Stimulated activated CD8-positive, alpha-beta memory T cell treated with anti-CD3 and anti-CD28 coated beads, Interleukin-15, amount 100 ng/mL, for 24 hours (primary cell): ENCODE results near the gene SERPINB1.
"Not testable (repeated sequence)": the region's sequence is repeated elsewhere in the genome, so short reads cannot be mapped to it uniquely, and the experiment has no call there.

Experiments
- DNase-seq: peaks from one replicate; pipeline ENCODE4 v3.0.0-alpha.2; 2020; ENCODE audit warnings: low read depth

Gene SERPINB1

DNA sequence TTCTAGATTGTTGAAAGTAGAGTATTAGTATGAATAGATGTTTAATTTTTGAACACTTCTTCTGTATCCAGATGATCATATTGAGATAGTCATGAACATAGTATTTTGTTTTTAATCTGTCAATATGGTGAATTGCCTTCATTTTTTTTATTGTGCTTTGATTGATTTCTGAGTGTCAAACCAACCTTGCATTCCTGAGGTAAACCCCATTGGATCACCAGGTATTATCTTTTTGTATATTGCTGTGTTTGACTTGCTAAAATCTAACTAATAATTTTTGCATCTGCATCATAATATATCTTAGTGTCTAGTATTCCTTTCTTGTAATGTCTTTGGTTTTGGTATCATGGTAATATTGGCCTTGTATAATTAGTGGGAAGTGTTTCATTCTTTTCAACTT, 25.5 kb downstream of the SERPINB1 start:
- DNase-seq = no peak

DNA sequence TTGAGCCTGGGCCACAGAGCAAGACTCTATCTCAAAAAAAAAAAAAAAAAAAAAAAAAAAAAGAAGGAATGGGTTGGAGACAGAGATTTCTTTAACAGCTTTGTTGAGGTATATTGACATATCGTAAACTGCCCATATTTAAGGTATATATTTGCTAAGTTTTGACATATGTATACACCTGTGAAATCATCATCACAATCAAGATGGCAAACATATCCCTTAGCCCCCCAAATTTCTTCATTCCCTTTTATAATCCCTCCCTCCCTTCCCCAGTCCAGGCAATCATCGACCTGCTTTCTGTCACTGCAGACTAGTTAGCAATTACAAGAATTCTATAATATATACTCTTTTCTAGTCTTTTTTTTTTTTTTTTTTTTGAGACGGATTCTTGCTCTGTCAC, 29.0 kb downstream of the SERPINB1 start:
- no peak for DNase-seq

DNA sequence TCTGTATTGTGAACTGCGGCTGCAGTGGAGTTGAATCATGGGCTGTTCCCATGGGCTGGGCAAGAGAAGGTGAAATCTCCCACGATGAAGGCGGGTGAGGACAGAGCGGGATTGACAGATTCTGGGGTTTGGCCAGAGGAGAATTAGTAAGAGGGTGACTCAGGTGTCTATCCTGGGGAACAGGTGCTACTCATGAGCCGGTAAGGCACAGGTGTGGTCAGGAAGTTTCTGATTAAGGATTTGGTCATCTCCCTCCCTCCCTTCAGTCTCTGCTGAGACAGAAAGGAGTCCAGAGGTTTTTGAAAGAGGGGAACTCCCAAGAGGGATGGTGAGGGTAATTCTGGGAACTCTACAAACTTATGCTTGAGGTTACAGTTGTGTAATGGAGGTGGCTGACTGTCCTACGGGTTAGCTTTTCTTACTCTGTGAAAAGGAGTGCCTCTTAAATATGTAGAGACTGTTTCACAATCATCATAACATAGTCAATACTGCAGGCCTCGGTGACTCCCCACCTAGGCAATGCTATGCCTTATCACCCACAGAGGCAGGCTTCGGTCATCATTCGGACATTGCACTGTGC, 31.5 kb downstream of the SERPINB1 start:
- no peak for DNase-seq

- no peak for DNase-seq
These were observed 32.6 kb downstream of the SERPINB1 start for GRCh38 chr6:2809015-2809414.

- no peak for DNase-seq
These were observed 34.1 kb downstream of the SERPINB1 start for GRCh38 chr6:2807342-2808090.

- DNase-seq = no peak
These were observed 35.0 kb downstream of the SERPINB1 start for GRCh38 chr6:2806644-2807043.

GRCh38 chr6:2805031-2805430, 36.6 kb downstream of the SERPINB1 start:
- DNase-seq = no peak

DNA sequence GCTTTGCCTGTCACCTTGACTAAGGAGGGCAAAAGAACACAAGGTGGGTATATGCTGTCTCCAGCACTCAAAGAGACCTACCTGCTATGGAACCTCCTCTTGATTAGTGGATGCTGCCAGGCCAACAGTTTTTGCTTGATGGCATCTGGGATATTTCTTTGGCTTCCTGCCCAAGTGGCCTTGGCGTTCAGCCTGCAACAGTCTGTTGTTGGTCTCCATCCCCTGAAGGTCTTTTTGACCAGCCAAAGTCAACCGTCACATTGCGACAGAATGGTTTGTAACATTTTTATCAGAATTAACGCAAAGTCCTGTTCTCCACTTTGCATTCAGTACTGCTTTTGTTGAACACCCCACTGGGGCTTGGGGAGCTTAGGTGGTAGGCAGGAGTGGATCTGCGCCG, 37.1 kb downstream of the SERPINB1 start:
- no peak for DNase-seq

GRCh38 chr6:2803731-2804429, 37.8 kb downstream of the SERPINB1 start:
- no peak for DNase-seq

- DNase-seq = no peak
These were observed 39.1 kb downstream of the SERPINB1 start for GRCh38 chr6:2802521-2803060.

- DNase-seq = not testable (repeated sequence)
These were observed 40.0 kb downstream of the SERPINB1 start for GRCh38 chr6:2801687-2802086.

- no peak for DNase-seq
These were observed 40.9 kb downstream of the SERPINB1 start for GRCh38 chr6:2800552-2801316.

DNA sequence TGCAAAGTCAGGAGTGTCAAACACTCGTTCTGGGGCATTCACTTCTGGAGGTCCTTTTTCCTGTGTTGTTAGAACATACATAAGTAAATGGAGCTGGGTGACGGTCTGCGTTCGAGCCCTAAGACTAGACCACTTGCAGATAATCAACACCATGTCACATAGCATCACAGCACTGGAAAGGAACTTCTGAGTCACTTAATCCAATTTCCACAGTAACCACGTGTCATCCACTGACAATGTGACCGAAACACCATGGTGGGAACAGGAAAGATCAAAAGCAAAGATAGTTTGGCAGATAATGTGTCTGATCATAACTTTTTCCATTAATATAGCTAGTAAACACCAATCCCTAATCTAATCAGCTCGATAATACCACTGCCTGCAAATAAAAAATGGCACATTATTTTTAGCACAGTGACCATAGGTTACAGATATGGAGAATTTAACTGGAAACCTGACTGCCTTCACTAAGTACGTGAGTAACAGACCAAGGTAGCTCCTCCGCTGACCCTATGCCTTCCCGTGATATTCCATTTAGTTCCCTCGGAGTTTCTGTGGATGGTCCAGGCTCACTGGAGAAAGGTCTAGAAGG, 41.6 kb downstream of the SERPINB1 start:
- no peak for DNase-seq

DNA sequence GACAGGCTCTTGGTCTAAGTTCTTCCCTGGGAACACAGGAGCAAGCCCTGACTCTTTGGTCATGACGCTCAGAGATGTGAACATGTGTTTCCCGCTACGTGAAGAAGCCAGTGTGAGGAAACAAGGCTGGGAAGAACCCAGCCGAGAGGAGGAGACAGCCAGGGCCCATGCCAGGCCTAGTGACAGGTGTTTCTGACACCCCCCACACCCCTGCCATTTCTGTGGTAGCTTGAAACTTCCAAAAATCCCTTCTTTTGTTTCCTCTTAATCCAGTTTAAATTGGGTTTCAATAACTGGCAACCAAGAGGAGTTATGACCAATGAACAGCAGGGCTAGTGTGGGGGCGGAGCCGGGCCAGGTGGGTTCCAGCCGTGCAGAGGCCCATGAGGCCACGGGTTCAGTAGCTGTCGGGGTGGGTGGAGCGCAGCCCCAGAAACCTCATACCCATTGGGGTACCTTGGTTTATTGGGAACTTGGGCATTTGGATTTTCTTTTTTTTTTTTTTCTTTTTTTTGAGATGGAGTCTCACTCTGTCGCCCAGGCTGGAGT, 43.0 kb downstream of the SERPINB1 start:
- no peak for DNase-seq

DNA sequence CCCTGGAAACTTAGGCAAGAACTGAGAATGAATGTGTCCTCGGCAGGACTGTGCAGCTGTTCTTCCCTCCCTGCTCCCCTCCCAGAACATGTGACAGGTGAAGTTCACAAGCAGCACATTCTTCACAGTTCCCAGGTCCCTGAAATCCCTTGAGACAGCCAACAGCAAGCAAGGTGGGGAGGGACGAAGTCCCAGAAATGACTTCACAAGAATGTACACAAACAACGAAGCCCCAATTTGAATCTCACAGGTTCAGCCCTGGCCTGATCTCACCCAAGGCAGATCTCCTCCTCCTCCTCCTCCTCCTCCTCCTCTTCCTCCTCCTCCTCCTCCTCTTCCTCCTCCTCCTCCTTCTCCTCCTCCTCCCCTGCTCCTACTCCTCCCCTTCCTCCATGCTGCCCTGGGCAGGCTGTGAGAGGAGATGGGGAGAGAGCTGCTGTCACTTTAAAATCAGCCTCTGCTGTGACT, 44.1 kb downstream of the SERPINB1 start:
- no peak for DNase-seq

GRCh38 chr6:2796861-2797260, 44.8 kb downstream of the SERPINB1 start:
- no peak for DNase-seq

- DNase-seq = no peak
These were observed 45.7 kb downstream of the SERPINB1 start for GRCh38 chr6:2795956-2796355.

- no peak for DNase-seq
These were observed 46.5 kb downstream of the SERPINB1 start for GRCh38 chr6:2795162-2795561.

- DNase-seq = no peak
These were observed 47.4 kb downstream of the SERPINB1 start for GRCh38 chr6:2794171-2794730.

DNA sequence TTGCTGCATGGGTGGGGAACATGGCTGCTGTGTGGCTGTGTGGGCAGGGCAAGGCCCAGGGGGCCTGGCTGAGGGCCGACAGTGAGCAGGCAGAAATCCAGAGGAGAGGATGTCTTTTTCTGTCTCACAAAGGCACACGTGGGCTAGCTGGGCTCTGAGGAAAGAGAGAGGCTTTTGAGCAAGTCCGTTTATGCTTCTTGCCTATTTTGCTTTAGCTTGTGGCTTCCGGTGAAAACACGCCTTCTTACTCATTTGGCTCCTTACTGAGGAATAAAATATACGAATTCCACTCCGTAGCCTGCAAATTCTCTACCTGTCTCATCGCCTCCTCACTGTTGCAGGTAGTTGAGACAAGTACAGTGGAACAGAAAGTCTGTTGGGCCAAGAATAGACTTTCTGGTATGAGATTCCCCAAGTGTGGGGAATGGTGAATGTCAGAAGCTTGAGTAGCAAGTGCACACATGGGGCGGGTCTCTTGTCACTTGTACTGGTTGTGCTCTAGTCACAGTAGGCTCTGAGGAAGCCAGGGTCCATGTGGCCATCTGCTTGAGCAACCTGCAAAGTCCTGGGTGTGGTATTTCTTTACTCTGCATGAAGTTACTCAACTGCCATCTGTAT, 48.0 kb downstream of the SERPINB1 start:
- DNase-seq = no peak
